DMS 273 treated with DMSO at 0.1 percent for 48 hours (cell line): ENCODE results near the gene EIF3I.
"Not testable (repeated sequence)": the region's sequence is repeated elsewhere in the genome, so short reads cannot be mapped to it uniquely, and the experiment has no call there.

ENCODE experiments used
- DNase-seq: peaks from one replicate; lab custom pipeline; 2025; lab: John Stamatoyannopoulos, UW

EIF3I gene

GRCh38 chr1:32232558-32233304 is 10.5 kb downstream of the EIF3I start:
- no peak for DNase-seq

- no peak for DNase-seq
Measured at GRCh38 chr1:32234792-32235191, 12.6 kb downstream of the EIF3I start.

DNA sequence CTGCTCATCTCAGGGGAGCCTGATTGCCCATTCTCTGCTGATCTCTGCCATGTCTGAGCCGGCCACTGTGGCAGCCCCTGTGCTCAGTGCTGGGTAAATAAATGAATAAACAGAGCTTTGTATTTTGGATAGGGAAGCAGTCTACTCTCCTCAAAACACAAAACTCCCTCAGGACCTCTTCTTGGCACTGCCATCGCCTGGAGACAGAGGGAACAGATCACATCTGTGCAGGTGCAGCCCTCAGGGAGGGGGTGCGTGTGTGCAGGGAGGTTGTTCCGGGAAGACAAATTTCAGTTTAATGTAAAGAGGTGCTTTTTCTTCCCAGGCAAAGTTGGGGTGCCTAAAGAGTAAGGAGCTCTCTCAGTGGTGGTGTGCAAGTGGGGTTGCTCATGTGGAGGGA is 17.1 kb downstream of the EIF3I start:
- DNase-seq = no peak

GRCh38 chr1:32239790-32240139 is 17.6 kb downstream of the EIF3I start:
- no peak for DNase-seq

DNA sequence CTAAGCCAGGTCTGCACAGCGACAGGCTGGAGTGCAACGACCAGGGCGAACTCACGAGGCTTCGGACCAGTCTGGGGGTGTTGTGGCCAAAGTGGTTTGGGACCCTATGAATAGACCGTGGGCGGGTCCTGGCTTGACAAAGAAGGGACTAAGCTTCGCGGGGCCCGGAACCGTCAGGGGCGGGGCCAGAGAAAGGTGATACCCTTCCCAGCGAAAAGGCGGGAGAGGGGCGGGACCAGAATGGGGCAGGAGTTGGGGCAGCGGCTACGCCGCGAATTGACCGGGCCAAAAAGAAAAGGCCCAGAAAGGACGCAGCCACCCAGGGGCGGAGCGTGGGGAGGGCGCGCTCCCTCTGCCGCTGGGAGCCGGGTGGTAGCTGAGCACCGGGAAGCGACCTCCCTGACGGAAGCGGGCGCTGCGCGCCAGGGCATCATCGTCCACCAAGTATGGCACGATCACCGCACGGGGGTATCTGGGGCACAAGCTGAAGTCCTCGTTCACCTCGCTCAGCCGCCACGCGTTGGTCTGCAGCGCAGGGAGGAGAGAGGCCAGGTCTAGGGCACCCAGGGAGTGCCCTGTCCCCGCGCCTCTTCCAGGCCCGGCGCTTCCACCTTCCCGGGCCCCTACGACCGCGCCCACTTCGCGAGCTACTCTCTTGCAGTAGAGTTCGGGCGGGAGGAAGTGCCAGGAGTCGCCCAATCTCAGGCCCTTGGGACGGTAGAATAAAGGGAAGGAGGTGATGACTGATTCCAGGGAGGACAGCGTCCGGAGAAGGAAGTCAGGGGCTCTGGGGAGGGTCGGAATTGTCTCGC is 18.1 kb downstream of the EIF3I start:
- no peak for DNase-seq

GRCh38 chr1:32241001-32241763 is 19.0 kb downstream of the EIF3I start:
- DNase-seq = peak; percentile 59

GRCh38 chr1:32242341-32242851 is 20.2 kb downstream of the EIF3I start:
- no peak for DNase-seq

- DNase-seq = no peak
Measured at GRCh38 chr1:32246888-32247273, 24.7 kb downstream of the EIF3I start, which contains the start of gene FAM167B. FAM167B (plus strand) TSS chr1:32247222; CDS start chr1:32247422, 200 bp downstream.

GRCh38 chr1:32247452-32247851 is 25.2 kb downstream of the EIF3I start:
- no peak for DNase-seq

DNA sequence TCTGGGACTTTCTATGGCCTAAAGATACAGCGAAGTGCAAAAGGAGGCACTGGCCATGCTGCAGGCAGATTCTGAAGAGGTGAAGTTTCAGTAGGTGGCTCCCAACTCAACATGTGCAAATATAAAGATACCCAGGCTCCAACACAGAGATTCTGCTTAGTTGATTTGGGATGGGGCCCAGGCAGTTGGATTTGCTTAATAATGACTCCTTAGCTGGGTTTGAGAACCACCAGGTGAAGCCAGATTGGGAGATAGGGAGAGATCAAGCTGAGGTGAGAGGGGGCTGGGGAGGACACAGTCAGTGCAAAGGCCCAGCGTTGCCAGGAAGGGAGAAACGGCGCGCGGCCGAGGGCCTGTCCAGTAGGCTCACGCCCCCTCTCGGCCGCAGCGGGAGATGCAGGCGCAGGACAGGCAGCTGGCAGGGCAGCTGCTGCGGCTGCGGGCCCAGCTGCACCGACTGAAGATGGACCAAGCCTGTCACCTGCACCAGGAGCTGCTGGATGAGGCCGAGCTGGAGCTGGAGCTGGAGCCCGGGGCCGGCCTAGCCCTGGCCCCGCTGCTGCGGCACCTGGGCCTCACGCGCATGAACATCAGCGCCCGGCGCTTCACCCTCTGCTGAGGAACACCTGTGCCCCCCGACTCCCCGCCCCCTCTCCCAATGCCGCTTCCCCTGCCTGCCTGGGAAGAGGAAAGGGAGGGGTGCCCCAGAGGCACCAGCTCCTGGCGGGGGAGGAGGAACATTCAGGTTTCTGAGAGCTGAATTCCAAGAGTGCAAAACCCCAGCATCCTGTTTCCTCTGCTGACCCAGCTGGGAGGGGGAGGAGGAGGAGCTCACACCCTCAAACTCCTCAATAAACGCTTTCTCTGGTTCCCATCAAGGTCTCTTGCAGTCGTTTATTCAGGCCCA is 26.0 kb downstream of the EIF3I start:
- DNase-seq = peak; percentile 73

- DNase-seq = no peak
Measured at GRCh38 chr1:32249831-32250525, 27.8 kb downstream of the EIF3I start.

DNA sequence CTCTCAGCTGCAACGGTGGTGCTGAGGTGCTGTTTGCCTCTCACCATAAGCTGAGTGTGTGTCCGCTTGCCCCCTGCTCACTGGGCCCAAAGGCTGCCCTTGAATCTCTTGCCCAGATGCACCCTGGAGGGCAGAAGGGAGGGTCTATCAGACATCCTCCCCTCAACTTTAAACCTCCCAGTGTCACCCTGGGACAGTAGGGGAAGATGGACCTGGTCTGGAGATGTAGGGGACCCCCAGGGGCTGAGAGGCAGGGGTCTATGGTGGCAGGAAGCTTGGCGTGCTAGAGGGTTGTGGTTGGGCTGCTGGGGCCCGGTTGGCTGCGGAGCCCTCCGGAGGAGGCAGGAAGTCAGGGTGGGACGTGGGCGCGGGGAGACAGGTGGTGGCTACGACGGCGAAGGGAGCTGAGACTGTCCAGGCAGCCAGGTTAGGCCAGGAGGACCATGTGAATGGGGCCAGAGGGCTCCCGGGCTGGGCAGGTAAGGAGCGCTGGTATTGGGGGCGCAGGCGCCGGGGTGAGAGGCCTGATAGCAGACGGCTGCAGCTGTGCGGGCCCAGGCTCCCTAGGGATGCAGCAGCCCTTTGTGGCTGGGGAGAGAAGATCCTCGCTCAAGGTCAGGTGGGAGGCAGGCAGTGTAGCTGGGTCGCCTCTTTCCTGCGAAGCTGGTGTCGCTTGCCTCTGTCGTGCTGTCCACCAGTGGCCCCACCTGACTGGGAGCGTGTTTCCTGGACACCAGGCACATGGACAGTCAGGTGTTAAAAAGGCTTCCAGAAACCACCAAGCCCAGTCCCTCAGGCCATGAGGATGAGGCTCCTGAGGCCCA is 28.9 kb downstream of the EIF3I start, which contains the start of gene LCK:
Gene LCK, plus strand, starts transcription at position 373 of the 824 bp plus-strand sequence. CDS start 23,065 bp downstream, outside the sequence.
- DNase-seq = no peak

GRCh38 chr1:32255072-32256071 is 33.2 kb downstream of the EIF3I start:
- DNase-seq = no peak

DNA sequence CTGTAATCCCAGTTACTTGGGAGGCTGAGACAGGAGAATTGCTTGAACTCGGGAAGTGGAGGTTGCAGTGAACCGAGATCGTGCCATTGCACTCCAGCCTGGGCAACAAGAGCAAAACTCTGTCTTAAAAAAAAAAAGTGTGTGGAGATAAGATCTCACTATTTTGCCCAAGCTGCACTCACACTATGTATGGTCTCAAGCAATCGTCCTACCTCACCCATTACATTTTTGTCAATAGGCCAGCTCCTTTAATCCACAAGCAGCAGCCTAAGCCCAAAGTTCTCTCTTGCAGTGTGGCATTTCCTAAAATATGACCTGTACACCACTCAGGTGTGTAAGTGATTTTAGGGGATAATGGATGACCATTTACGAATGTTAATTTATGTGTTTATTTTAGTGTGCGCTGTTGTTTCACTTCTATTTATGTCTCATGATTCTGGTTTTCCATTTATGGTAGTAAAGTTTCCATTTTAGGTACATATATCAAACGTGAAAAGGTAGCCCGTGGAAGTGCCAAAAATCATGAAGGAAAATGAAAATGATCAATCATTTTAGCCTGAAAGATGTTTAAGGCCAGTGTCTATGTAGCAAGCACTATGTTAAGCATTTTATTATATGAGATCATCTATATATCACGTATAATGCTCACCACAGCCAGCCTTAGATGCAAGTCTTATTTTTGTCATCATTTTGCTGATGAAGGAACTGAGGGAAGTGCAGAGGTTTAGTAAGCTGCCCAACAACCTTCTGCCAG is 34.4 kb downstream of the EIF3I start:
- no peak for DNase-seq

- no peak for DNase-seq
Measured at GRCh38 chr1:32257227-32257508, 35.0 kb downstream of the EIF3I start.

- DNase-seq = not testable (repeated sequence)
Measured at GRCh38 chr1:32263236-32263593, 41.0 kb downstream of the EIF3I start.

DNA sequence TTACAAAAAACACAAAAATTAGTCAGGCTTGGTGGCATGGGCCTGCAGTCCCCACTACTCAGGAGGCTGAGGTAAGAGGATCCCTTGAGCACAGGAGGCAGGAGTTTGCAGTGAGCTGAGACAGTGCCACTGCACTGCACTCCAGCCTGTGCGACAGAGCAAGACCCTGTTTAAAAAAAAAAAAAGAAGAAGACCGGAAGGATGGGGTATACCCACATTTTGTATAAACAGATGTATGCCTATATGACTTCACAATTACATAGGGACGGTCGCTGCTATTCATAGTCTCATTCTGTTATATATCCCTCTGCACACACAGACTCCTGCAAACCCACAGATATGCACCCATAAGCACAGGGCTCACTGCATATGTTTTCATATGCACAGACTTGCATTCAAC is 41.5 kb downstream of the EIF3I start:
- DNase-seq = no peak

- no peak for DNase-seq
Measured at GRCh38 chr1:32265846-32266245, 43.6 kb downstream of the EIF3I start.
